ENCODE results near the gene GTF2E1.
"Not testable (repeated sequence)": the region's sequence is repeated elsewhere in the genome, so short reads cannot be mapped to it uniquely, and the experiment has no call there.

The GTF2E1 gene

DNA sequence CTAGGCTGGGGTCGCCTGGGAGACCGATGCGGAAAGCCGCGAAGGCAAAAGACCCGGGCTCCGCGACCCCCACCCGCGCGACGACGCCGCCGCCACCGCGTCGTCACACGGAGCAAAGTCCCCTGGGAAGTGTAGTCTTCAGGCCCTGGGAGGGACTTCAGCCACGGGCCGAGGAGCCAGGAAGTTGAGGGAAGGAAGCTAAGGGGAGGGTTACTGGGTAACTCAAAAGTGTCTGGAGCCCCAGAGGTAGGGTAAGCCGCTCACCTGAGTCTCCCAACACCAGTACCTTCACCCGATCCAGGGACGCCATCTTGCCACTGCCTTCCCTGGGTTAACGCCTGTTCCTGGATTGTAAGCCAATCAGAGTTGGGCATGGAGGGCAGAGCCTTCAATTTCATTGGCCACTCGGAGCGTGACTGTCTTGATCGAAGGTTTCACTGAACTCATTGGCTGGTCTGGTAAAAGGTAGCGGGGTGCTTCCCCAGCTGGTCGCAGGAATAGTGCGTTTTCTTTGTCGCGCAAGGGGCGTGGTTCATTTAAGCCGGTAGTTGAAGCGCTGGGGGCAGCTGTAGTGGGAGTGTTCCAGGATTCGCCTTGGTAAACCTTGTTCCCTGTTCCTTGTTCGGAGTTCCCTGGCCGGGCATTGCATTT is at the start of gene GTF2E1, which contains the start of gene RABL3:
TSS of gene GTF2E1 (plus strand) at position 547 of the 651 bp plus-strand sequence. CDS start 7,809 bp downstream, outside the sequence.
TSS of gene RABL3 (minus strand) at position 319 of the 651 bp plus-strand sequence. CDS start at position 310, 9 bp downstream.
- DNase-seq: peak; percentile 100

DNA sequence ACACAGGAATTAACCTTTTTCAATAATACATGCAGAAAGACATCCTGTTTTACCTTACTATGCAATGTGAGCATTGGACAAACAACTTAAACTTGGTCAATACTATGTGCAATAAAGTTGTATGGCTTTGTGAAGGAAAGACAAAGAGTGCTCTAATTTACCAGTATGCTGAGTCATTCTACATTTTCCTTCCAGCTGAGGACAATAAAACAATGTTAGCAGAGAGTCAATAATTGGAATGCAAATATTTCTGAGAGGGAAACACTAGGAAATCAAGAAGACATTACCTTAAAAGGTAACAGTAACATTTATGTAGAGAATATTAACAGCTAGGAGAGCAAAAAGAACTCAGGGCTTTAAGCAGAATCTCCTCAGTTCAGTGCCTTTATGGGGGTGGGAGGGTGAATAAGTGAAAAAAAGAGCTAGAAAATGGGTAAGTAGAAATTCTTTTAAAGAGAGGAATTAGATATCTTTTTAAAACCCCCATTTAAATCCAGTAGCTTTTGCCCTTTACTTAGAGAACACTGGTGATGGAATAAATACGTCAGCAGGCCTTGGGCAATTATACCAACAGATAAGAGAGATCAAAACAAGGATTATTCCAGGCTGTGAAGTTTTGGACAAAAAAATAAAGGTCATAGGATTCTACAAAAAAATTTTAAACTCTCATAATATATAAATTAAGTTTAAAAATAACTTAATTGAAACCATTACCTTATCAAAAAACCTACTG is 48.9 kb upstream of the GTF2E1 start:
- peak; percentile 11 for DNase-seq

DNA sequence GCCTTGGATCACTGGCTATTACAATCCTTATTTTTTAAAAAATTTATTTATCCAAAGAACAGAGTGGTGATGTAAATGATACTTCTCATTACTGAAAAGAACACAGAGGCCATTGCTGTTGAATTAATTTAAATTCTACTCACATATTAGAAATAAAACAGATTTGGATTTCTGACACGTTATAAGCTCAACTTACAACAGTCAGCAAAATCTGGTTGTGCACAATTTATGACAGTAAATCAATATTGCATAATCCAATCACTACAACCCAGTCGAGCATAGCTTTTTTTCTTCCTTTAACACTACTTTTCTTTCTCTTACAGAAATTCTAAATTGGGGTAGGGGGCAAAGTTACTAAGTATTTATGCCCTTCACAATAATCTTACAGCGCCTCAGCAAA is 43.2 kb upstream of the GTF2E1 start:
- DNase-seq: no peak

DNA sequence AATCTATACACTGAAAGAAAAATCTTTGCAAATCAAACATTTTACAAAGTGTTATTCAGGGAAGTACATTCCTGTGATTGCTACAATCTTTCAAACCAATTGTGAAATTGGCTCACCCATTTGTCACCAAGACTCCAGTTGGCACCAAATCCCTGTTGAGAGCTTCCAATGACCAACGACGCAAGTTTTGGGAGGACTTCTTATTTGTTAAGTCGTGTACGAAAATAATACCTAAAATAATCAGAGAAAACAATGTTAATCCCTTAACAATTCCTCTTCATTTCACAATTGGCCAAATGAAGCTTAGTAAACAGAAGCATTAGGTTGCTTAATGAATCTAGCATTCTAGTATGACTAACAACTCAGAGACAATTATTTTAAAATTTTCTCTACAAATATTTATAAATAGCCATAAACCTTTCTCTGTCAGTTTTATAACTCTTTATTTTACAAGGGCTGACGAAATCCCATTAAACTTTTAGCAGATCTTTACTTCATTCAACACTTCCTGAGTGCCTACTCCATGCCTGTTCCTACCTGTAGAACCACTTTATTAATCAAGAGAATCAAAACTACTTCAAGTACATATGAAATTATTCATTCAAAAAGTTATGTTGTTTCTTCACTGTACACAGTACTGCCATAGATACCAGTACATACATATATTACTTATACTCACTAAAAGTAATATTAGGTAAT is 36.5 kb upstream of the GTF2E1 start:
- DNase-seq: no peak

DNA sequence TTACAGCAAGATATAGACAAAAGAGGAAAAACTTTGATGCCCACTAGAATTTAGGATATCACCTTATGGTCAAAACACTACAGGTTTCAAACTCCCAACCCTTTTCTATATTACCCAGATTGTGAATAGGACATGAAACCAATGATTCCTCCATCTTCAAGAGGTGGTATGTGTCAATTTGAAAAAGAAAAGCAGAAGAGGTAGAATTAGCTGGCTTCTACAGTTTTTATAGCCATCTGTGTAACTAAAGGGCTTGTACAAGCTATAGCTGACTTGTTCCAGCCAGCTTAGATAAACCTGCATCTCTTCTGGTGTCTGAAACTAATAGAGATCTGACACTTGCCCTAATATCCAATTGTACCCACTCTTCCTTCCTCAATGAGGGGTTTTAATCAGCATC is 35.6 kb upstream of the GTF2E1 start:
- no peak for DNase-seq

DNA sequence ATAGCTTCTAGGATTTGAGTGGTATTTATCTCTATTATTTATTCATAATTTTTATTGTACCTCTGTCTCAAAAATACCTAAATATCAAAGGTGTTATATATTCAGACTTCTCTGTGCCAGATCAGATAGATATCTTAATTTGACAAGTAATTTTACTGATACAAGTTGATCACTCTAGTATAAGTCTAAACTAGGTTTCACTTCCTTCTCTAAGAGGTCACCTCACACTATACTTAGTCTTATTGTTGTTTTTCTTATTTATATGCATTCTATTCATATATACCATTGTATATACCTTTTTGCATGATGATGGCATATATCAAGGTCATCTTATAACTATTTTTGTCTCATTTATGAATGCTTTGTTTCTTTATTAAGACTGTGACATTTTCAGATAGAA is 34.1 kb upstream of the GTF2E1 start:
- DNase-seq: no peak

DNA sequence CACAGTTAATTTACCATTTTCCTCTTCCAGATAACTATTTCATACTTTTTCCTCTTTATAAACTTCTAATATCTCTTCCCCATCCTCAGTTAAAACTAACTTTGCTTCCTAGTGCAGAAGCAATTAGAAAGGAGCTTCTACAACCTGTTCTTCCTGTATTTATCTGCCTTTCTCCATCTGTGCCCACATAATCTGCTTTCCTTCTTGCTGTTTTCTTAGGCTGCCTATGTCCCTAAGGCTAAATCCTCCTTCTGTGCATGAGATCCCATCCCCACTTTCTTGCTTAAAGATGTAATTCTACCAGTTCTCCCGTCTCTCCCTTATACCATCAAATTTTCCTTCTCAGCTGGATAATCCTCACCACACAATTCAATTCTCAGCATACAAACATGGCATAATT is 32.2 kb upstream of the GTF2E1 start:
- no peak for DNase-seq

DNA sequence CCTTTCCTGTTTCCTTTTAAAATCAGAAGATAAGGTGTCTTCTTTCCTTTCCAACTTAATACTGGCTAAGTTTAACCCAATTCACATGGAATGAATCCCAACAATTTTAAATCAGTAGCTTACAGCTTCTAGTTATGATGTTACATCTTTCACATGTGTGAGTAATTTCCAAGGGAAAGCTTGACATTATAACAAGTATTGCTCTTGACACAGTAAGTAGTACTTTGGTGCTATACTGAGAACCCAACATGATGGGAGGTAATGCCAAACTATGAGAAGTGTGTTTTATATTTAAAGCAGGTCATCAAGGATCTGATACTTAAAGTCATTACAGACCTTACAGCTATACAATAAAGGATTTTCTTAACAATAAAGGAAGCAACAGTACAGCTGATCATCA is 29.3 kb upstream of the GTF2E1 start:
- no peak for DNase-seq

DNA sequence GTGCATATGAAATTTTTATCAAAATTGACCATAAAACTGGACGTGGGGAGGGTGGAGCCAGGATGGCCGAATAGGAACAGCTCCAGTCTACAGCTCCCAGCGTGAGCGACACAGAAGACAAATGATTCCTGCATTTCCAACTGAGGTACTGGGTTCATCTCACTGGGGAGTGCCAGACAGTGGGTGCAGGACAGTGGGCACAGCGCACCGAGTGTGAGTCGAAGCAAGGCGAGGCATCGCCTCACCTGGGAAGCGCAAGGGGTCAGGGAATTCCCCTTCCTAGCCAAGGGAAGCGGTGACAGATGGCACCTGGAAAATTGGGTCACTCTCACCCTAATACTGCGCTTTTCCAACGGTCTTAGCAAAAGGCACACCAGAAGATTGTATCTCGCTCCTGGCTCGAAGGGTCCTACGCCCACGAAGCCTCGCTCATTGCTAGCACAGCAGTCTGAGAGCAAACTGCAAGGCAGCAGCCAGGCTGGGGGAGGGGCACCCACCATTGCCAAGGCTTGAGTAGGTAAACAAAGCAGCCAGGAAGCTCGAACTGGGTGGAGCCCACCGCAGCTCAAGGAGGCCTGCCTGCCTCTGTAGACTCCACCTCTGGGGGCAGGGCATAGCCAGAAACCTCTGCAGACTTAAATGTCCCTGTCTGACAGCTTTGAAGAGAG is 23.2 kb upstream of the GTF2E1 start:
- peak; percentile 55 for DNase-seq

DNA sequence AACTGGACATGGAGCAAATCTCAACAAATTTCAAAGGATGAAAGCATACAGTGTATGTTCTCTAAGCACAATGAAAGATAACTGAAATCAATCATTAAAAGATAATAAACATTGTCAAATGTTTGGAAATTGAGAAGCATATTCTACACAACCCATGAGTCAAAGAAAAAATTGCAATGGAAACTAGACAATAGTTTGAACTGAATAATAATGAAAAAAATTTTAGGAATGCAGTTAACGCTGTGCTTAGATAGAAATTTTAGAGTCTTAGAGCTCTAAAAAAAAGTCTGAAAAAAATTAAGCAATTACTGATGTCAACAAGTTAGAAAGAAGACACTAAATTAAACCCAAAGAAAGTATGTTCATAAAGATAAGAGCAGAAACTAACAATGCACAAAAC is 15.8 kb upstream of the GTF2E1 start:
- DNase-seq: no peak

DNA sequence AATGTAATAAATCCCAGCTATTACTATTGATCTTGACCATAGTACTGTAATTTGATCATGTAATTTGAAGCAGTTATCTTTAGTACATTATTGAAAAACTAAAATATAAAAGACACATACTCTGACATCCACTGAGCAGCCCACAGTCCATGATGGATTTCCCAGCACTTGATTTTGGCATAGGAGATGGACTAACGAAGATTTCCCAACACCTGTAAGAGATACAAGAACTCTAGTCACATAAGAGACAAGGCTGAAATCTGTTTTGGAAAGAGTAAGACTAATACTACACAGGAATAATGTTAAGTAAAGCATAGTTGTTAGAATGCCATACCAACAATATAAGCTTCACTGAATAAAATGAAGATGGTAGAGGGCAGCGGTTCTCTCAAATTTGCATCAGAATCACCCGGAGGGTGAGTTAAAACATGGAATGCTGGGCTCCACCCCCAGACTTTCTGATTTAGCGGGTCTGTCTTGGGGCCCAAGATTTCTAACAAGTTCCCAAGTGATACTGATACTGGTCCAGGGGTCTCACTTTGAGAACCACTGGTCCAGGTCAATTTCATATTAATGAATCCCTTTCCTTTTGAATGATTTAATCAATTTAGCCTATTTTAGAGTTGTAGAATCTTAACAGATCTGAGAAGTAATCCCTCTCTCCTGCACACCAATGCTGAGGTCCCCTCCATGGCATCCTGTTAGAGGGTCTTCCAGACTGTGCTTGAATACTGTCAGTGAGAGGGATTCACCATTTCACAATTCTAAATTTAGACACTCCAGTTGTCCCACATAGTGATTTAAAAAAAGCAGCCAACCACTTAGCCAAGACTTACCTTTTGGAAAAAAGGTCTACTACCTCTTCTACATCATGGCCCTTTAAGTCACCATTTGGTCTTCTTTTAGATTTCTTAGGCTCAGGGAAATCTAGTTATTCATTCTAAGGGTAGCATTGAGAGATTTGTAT is 11.7 kb upstream of the GTF2E1 start:
- no peak for DNase-seq

DNA sequence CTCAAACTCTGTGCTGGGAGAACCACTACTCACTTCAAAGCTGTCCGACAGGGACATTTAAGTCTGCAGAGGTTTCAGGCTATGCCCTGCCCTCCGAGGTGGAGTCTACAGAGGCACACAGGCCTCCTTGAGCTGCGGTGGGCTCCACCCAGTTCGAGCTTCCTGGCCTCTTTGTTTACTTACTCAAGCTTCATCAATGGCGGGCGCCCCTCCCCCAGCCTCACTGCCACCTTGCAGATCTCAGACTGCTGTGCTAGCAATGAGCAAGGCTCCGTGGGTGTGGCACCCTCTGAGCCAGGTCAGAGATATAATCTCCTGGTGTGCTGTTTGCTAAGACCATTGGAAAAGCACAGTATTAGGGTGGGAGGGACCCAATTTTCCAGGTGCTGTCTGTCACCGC is 4.5 kb upstream of the GTF2E1 start:
- DNase-seq: not testable (repeated sequence)

DNA sequence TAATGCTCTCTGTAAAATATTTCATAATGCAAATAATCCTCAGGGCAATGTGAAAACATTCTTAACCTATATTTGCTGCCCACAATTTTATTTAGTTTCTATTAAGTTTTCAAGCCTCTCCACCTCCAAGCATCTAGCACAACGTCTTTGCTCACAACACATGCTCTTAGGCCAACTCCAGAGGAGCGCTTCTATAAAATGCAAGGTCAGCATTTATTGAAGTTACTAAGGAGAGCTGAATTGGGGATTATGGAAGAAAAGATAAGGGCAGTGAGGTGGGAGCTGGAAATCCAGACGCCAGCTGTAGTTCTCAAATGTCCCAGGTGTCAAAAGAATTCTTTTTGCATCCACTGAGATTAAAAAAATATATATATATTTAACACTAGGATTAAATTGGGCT is 1.2 kb upstream of the GTF2E1 start:
- DNase-seq: no peak

DNA sequence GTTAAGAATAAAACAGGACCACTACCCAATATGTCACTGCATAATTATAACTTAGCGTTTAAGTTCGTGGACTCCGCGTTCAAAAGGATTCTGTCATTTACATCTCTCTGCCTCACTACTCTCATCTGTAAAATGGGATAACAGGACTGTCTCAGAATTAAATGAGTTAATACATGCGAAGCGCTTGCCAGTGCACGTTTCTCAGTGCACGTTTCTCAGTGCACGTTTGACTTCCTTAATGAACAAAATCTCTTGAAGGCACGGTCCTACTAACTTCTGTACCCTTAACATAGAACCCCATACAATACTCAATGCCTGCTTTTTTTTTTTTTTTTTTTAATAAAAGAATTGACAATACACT is 727 bp upstream of the GTF2E1 start:
- no peak for DNase-seq

DNA sequence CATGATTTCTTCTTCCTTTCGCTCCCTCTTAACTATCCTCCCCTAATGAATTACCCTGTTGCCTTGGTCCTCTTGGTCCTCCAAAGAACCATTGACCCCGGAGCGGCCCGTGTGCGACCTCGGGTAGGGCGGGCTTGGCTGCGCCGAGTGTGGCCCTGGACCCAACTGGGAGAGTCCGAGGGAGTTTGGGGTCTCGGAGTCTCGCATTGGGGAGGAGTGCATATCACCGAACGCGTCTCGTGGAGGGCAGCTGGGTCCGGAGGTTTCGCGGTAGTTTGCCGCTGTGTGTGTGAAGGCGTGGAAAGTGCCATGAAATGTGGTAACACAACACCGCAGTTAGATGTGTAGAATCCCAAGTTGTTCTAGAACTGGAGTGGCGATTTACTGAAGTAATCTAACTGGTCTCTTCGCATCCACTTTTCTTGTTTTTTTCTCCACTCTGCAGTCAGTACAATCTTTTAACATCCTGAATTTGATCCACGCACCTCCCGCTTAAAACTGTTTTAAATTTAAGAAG is 363 bp downstream of the GTF2E1 start:
- DNase-seq: no peak

DNA sequence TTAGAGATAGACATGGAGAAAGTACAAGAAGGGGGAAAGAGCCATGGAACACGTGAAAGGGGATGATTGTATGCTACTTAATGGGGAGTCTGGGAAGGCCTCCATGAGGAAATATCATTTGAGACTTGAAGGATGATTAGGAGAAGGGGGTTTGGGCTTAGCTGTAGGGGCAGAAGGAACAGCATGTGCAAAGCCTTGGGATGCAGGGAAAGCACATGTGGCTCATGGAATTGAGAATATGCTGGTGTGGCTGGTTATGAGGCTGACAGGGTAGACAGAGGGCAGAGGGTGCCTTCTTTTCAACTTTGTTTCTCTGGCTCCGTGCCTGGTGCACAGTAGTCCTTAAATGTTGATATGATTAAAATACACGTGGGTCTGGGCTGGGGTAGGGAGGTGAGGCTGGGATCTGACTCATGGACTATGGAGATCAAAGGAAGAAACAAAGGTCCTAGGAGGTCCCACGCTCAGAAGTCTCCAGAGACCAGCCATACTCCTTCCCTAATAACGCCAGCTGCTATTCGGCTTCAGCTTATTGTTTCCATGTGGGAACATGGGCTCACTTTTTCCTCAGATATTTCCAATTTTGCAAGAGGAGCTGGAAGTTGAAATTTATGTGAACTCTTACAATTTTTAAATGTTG is 1.1 kb downstream of the GTF2E1 start:
- DNase-seq: no peak

DNA sequence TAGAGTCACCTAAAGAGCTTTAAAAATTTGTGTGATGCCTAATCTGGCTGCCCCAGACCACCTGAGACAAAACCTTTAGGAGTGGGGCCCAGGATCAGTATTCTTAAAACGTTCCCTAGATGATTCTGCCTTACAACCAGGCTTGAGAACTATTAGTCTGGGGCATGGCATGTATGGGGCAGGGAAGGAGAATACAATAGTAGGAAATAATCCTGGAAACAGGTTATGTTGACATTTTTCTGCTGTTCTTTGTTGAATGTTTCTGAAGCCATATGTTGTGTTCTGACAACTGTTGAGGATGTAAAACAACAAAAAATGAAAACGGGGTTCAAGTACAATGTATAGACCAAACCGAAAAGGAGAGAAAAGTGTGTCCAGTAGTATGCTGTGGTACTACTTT is 2.9 kb downstream of the GTF2E1 start:
- no peak for DNase-seq

DNA sequence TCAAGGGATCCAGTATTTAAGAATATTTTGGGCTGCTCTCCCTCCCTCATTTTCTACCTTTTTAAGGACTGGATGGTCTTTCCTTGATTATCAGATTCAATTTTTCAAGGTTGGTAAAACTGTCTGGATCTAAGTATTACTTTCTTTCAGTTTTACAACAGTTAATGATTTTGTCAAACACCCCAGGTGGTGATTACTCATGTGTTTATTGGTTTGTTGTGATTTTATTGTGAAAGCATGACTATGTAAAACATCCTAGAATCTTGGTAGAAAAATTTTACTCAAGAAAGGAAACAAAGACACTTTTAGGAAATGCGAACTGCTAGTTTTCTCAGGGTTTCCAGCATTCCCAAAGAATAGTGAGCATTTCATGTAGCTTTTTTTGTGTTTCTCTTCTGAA is 7.3 kb downstream of the GTF2E1 start:
- DNase-seq: no peak

DNA sequence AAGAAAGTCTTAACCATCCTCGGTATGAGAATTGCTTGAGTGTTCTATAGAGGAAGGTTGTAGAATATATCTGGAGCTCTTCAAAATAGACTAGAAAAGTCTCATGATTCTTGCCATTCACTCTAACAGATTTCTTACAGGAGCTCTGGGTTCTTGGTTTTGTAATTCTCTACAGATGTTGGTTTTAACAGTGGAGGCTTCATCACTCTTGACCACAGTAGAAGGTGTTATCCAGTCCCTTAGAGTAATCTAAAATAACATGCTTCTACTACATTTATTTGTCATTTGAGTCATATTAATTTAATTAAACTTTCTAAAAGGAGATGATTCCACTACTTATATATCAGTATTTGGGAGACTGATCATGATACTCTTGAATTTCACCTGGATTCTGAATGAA is 9.7 kb downstream of the GTF2E1 start:
- DNase-seq: no peak

DNA sequence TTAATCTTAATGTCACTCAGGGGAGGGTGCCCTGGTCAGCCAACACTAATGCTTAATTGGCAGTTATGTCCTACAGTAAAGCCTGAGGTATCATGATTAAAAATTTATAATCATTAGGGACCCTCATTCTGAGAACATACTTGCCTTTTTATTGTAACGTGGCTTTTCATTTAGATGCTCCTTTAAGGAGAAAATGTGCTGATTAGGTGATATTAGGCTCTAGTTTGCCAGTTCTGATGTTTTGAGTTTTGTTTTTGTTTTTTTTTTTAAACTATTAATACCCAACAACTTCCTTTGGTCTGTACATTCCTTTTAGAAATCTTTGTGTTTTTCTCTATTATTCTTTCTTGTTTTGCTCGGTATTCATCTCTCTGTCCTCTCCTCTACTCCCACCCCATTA is 10.3 kb downstream of the GTF2E1 start:
- DNase-seq: no peak

DNA sequence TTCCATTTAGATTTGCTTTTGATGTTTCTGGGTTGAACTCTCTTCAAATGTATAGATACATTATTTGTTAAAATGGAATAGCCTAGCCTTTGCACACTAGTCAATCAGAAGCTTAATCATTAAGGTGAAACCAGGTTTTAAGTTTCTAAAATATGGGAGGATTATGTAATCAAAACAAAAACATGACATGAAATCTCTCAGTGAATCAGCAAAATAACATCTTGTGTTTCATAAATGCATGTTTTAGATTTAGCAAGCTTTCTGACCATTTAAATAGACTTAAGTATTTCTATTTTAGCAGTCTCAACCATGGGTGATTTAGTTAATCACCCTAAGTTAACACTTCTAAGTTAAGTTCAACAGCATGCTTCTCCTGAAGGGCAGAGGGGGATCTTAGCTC is 11.3 kb downstream of the GTF2E1 start:
- no peak for DNase-seq

DNA sequence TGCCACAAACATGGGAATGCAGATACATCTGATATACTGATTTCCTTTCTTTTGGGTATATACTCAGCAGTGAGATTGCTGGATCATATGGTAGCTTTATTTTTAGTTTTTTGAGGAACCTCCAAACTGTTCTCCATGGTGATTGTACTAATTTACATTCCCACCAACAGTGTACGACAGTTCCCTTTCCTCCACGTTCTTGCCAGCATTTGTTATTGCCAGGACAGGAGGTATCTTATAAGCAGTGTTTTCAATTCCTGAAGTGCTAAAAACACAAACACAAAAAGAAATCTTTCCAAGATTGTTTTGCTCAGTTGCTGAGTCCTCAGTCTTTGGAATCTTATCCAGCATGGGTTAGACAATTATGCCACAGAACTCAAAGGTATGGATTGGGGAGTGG is 13.5 kb downstream of the GTF2E1 start:
- no peak for DNase-seq
